Activated CD4-positive, alpha-beta T cell treated with anti-CD3 and anti-CD28 coated beads for 4 hours (primary cell): ENCODE results near the gene TYW1.
A peak's percentile ranks its signal among the peaks of the same experiment; 100 is the strongest.
"Not testable (repeated sequence)": the region's sequence is repeated elsewhere in the genome, so short reads cannot be mapped to it uniquely, and the experiment has no call there.

ENCODE experiments used
- DNase-seq, 2 donors: peaks; one replicate each; pipeline ENCODE4 v3.0.0-alpha.2; 2020

The TYW1 gene

GRCh38 chr7:67259363-67259762 is 262.7 kb downstream of the TYW1 start:
- DNase-seq = not testable (repeated sequence)

GRCh38 chr7:67260166-67260586 is 263.5 kb downstream of the TYW1 start:
- peak; percentile 4 to 5 for DNase-seq

GRCh38 chr7:67264000-67264399 is 267.4 kb downstream of the TYW1 start:
- DNase-seq = not testable (repeated sequence)

GRCh38 chr7:67266070-67266469 is 269.4 kb downstream of the TYW1 start:
- not testable (repeated sequence) for DNase-seq

- DNase-seq = no peak
Measured at GRCh38 chr7:67267914-67268313, 271.3 kb downstream of the TYW1 start.

GRCh38 chr7:67269916-67270315 is 273.3 kb downstream of the TYW1 start:
- not testable (repeated sequence) for DNase-seq
